ENCODE data around the gene LRIG1. TPM values are rescaled to one million over a fixed set of nuclear protein-coding genes. Genes with fewer than 3 reads are reported as not detected.

LRIG1 gene
- total RNA-seq, 1 donor from 2014 or later: 178 TPM

DNA sequence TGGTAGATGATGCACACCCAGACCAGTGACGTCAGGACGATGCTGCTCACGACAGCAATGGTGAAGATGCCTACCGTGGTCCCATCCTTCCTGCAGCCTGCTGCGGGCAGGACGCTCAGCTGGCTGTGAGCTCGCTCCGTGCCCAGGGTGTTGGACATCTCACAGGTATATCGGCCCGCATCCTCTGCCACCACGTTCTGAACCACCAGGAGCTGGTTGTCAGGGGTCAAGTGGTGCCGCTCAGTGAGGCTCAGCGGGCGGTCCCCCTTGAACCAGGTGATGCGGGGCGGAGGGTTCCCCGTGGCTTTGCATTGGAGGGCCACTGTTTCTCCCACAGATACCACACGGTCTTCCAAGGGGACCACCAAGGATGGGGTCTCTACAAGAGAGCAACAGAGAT lies 117.8 kb downstream of the LRIG1 start:
- peaks cover 36% of the 10 kb centered on the region for H3K4me1 Mint-ChIP-seq
- no peak overlapping the region for H3K4me3 Mint-ChIP-seq
- peaks cover 2% of the 10 kb centered on the region for H3K9me3 Mint-ChIP-seq
- no peak for DNase-seq (ENCODE audit: low read depth, low spot score)
- peaks cover 8% of the 10 kb centered on the region for H3K27me3 Mint-ChIP-seq (ENCODE audit: low read depth)
- no peak overlapping the region for H3K27ac Mint-ChIP-seq (ENCODE audit: unreplicated experiment)
- peaks cover 75% of the 10 kb centered on the region for H3K36me3 Mint-ChIP-seq (ENCODE audit: low read depth)
- TF ChIP-seq, protein P1, sequence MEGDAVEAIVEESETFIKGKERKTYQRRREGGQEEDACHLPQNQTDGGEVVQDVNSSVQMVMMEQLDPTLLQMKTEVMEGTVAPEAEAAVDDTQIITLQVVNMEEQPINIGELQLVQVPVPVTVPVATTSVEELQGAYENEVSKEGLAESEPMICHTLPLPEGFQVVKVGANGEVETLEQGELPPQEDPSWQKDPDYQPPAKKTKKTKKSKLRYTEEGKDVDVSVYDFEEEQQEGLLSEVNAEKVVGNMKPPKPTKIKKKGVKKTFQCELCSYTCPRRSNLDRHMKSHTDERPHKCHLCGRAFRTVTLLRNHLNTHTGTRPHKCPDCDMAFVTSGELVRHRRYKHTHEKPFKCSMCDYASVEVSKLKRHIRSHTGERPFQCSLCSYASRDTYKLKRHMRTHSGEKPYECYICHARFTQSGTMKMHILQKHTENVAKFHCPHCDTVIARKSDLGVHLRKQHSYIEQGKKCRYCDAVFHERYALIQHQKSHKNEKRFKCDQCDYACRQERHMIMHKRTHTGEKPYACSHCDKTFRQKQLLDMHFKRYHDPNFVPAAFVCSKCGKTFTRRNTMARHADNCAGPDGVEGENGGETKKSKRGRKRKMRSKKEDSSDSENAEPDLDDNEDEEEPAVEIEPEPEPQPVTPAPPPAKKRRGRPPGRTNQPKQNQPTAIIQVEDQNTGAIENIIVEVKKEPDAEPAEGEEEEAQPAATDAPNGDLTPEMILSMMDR (conservative IDR thresholded peaks at IDR 0.05): no peak

DNA sequence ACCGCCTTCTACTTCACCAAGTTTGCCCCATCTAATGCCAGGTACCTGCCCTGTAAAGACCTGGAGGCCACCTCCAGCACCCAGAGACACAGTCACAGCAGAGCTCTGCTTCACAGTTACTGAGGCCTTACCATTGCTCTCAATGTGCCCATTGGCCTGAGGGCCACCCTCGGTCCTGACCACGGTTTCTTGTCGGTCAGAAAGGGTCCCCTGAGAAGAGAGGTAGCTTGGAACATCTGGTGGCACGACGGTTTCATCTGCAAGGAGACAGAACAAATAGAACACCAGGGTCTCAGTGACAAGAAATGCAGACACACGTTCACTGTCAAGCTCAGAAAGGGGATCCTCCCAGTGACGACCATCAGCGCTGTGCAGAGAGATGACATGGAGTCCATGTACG lies 118.7 kb downstream of the LRIG1 start:
- Mint-ChIP-seq H3K27ac (ENCODE audit: unreplicated experiment) (no peak overlapping the region), H3K27me3 (ENCODE audit: low read depth) (peaks cover 8% of the 10 kb centered on the region), H3K4me1 (peaks cover 35% of the 10 kb centered on the region), H3K4me3 (peak overlapping the region; percentile 41), H3K9me3 (peaks cover 2% of the 10 kb centered on the region), H3K36me3 (ENCODE audit: low read depth) (peaks cover 75% of the 10 kb centered on the region)
- TF ChIP-seq, protein P1 (conservative IDR thresholded peaks at IDR 0.05): no peak
- DNase-seq (ENCODE audit: low read depth, low spot score): no peak

DNA sequence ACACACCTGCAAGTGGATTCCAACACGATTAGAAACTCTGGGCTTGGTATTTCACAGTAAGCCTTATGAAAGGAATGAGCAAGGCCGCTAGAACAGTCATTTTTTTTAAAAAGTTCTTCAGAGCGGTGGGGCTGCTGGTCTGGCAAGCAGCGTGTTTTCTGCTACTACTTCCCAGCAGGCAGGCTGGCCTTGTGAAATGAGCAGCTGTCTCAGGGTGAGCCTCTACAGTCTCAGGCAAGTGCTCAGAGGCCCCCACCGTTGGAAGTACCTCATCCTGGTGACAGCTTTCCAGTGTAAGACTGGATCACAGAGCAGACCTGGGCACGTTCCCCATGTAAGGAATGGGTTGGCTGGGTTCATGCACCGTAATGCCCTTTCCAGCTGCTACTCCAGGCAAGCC lies 119.2 kb downstream of the LRIG1 start:
- Mint-ChIP-seq H3K4me3 (peak overlapping the region; percentile 41), H3K36me3 (ENCODE audit: low read depth) (peaks cover 73% of the 10 kb centered on the region), H3K27ac (ENCODE audit: unreplicated experiment) (no peak overlapping the region), H3K9me3 (no peaks in the 10 kb centered on the region), H3K27me3 (ENCODE audit: low read depth) (peaks cover 8% of the 10 kb centered on the region), H3K4me1 (peaks cover 35% of the 10 kb centered on the region)
- TF ChIP-seq, protein P1 (conservative IDR thresholded peaks at IDR 0.05): no peak
- no peak for DNase-seq (ENCODE audit: low read depth, low spot score)

DNA sequence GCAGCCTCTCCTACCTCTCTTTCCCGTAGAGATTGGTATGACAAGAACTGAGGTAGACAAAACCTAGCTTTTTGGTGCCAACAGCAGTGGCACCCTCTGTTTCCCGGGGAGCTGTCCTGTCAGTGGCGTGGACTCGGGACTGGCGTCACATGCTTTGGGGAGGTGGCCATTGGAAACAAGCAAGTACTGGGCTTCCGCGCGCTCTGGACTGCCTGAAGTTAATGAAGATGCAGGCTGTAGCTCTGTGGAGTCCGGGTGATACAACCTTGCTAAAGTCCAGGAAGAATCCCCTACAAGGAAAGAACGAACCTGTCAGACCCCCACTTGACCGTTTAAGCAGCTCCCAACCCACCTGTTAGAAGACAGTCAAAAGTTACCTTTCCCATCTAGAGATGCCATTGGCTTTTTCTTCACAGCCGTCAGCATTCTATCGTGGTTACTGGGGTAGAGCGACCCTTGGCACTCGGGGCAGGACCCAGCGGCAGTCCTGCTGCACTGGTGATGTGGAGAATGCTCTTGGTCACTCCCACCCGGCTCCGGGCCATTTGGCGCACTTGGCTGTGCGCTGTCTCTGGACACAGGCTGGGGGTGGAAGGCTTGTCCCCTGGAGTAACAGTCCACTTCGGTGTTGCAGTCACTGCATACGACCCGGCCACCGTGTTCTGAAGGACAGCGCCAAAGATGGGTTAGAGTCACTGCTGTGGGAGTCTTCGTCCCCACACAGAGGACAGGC lies 120.5 kb downstream of the LRIG1 start:
- Mint-ChIP-seq H3K4me3 (no peak overlapping the region), H3K4me1 (peaks cover 27% of the 10 kb centered on the region), H3K36me3 (ENCODE audit: low read depth) (peaks cover 70% of the 10 kb centered on the region), H3K27me3 (ENCODE audit: low read depth) (peaks cover 8% of the 10 kb centered on the region), H3K27ac (ENCODE audit: unreplicated experiment) (no peak overlapping the region), H3K9me3 (no peaks in the 10 kb centered on the region)
- TF ChIP-seq, protein P1 (conservative IDR thresholded peaks at IDR 0.05): no peak
- DNase-seq (ENCODE audit: low read depth, low spot score): no peak

DNA sequence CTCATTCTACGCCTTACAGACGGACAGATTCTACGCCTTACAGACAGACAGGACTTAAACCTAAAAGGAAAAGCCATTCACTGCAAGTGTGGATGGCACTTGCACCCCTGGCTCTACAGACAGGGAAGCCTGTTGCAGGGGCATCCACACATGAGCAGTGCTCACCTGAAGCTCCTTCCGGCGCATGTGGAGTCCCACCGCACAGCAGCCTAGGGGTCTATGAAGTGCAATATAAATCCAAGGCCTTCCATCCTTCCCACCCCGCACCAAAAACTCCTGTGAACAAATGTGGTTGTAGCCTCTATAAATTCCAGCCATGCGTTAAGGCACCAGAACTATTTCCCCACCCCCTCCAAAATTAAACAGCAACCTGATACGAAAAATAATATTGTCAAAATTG lies 121.3 kb downstream of the LRIG1 start:
- H3K27me3 Mint-ChIP-seq (ENCODE audit: low read depth): peaks cover 8% of the 10 kb centered on the region
- H3K9me3 Mint-ChIP-seq: no peaks in the 10 kb centered on the region
- peaks cover 27% of the 10 kb centered on the region for H3K4me1 Mint-ChIP-seq
- H3K36me3 Mint-ChIP-seq (ENCODE audit: low read depth): peaks cover 65% of the 10 kb centered on the region
- TF ChIP-seq, protein P1 (conservative IDR thresholded peaks at IDR 0.05): no peak
- H3K27ac Mint-ChIP-seq (ENCODE audit: unreplicated experiment): no peak overlapping the region
- H3K4me3 Mint-ChIP-seq: no peak overlapping the region
- DNase-seq (ENCODE audit: low read depth, low spot score): no peak
